Measurements from ENCODE around the gene DNAAF5.

Gene DNAAF5

DNA sequence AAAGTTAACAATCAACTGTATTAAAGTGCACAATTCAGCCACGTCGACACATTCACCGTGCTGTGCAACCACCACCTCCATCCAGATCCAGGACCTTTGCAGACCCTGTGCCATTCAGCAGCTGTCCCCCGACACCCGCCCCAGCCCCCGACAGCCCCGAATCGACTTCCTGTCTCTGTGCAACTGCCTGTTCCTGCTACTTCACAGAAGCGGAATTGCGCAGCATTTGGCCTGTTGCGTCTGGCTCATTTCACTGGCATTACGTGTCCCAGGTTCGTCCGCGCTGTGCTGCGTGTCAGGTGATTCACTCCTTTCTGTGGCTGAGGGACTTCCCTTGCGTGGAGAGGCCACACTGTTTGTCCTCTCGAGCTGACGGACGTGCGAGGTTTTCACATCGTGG is 33.2 kb upstream of the DNAAF5 start:
- Histone ChIP-seq H3K4me1 (no peaks in the 10 kb centered on the region), H3K9me3 (no peaks in the 10 kb centered on the region; the same call in 1 of the 2 replicates), H3K36me3 (no peaks in the 10 kb centered on the region), H3K27me3 (no peaks in the 10 kb centered on the region), H3K4me3 (ENCODE audit: low read depth, low read length) (no peak overlapping the region)
- no peak for TF ChIP-seq CTCF (IDR thresholded peaks at IDR 0.05; ENCODE audit: low read depth, low read length)
- DNase-seq = no peak

DNA sequence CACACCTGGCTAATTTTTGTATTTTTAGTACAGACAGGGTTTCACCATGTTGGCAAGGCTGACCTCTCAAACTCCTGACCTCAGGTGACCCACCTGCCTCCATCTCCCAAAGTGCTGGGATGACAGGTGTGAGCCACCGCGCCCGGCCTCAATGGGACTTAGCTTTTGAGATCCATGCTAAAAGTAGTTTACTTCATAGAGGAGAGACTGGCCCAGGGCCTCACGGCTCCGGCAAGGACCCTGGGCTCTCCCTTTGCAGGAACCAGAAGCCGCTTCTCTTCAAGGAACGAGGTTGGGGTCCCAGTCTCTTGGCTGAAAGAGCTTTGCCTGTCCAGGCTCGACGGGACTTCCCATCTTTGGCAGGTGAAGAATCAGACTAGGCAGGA is 30.1 kb upstream of the DNAAF5 start:
- Histone ChIP-seq H3K4me3 (ENCODE audit: low read depth, low read length) (no peak overlapping the region), H3K4me1 (no peaks in the 10 kb centered on the region), H3K9me3 (no peaks in the 10 kb centered on the region), H3K36me3 (no peaks in the 10 kb centered on the region), H3K27me3 (no peaks in the 10 kb centered on the region)
- DNase-seq = no peak
- TF ChIP-seq CTCF (IDR thresholded peaks at IDR 0.05; ENCODE audit: low read depth, low read length) = no peak

- no peaks in the 10 kb centered on the region for H3K9me3 ChIP-seq
- H3K4me1 ChIP-seq = no peaks in the 10 kb centered on the region
- H3K27me3 ChIP-seq = no peaks in the 10 kb centered on the region
- DNase-seq = no peak
- no peak for TF ChIP-seq CTCF (IDR thresholded peaks at IDR 0.05; ENCODE audit: low read depth, low read length)
- H3K36me3 ChIP-seq = no peaks in the 10 kb centered on the region
- no peak overlapping the region for H3K4me3 ChIP-seq (ENCODE audit: low read depth, low read length)
Observed at GRCh38 chr7:696812-697551, 29.5 kb upstream of the DNAAF5 start.

DNA sequence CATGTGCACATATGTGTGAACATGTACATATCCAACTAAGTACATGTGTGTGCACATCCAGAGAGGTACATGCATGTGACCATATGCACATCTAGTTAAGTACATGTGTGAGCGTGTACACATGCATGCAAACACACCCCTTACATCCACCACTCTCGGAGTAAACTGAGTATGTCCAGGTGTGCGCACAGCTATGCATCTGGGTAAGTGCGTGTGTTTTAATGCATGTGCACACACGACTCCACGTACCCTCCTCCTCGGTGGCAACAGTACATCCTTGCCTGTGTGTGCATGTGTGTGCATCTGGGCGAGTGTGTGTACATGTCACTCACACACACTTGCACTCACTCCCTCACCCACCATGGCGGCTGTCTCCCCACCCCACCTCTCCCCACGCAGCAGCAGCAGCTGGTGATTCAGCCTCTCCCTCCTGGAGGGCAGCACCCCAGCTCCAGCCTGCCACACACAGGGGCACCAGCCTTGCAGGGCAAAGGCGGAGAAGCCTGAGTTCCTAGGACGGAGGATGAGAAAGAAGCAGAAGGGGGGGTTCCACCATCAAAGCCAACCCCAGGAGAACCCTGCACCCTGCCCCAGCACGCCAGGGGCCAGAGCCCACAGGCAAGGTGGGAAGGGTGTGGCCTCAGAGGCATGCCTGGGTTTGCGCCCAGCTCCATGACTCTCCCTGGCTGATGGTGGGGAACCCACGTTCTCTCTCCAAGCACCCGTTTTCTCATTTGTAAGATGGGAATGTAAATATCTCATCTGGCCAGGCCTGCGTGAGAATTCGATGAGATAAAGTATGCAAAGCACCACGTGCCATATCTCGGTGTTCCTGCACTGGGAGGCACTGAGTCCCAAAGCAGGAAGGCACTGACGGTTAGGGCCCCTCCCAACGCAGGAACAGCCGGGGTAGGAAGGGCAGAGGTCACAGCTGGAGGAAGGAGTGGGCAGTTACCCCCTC is 27.7 kb upstream of the DNAAF5 start:
- no peaks in the 10 kb centered on the region for H3K36me3 ChIP-seq
- no peaks in the 10 kb centered on the region for H3K4me1 ChIP-seq
- DNase-seq = no peak
- no peak overlapping the region for H3K4me3 ChIP-seq (ENCODE audit: low read depth, low read length)
- no peaks in the 10 kb centered on the region; the same call in 1 of the 2 replicates for H3K9me3 ChIP-seq
- TF ChIP-seq CTCF (IDR thresholded peaks at IDR 0.05; ENCODE audit: low read depth, low read length) = no peak
- H3K27me3 ChIP-seq = no peaks in the 10 kb centered on the region

DNA sequence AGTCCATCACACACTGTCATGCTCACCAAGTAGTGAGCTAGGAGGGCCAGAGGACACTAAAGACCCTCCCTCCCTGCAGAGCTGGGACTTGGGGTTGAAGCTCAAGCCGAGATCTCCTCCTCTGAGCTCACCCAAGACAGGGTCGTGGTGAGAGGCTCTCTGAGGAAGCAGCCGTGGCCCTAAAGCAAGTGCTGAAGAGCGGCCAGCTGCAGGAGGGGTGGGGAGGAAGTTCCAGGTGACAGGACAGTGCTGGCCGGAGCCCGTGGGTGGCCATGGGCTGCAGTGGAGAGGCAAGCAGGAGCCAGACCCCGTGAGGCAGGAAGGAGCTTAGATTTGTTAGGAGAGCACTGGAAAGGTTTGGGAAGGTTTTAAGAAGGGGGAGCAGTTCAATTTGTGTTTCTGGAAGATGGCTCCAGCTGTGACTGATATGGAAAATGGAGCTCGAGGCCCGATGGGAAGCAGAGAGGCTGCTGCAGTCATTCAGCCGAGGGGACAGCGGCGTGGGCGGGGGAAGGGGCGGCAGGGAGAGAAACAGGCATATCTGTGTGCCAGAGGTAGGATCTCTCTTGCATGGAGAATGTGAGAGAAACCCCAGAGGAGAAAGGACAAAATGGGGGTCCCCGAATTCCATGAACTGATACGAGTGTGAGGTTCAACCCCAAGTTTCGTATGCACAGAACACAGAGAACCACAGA is 26.9 kb upstream of the DNAAF5 start:
- DNase-seq = no peak
- no peak overlapping the region for H3K4me3 ChIP-seq (ENCODE audit: low read depth, low read length)
- H3K27me3 ChIP-seq = no peaks in the 10 kb centered on the region
- H3K4me1 ChIP-seq = no peaks in the 10 kb centered on the region
- no peaks in the 10 kb centered on the region for H3K36me3 ChIP-seq
- no peak for TF ChIP-seq CTCF (IDR thresholded peaks at IDR 0.05; ENCODE audit: low read depth, low read length)
- H3K9me3 ChIP-seq = no peaks in the 10 kb centered on the region; the same call in 1 of the 2 replicates

Data from BE2C (cell line).